DMS 273 (cell line): ENCODE data around the gene UCHL5.
"Not testable (repeated sequence)": the region's sequence is repeated elsewhere in the genome, so short reads cannot be mapped to it uniquely, and the experiment has no call there.

Experiments
- DNase-seq: peaks from one replicate; lab custom pipeline; 2025; ENCODE audit not compliant: unreplicated experiment; lab: John Stamatoyannopoulos, UW

UCHL5 gene

DNA sequence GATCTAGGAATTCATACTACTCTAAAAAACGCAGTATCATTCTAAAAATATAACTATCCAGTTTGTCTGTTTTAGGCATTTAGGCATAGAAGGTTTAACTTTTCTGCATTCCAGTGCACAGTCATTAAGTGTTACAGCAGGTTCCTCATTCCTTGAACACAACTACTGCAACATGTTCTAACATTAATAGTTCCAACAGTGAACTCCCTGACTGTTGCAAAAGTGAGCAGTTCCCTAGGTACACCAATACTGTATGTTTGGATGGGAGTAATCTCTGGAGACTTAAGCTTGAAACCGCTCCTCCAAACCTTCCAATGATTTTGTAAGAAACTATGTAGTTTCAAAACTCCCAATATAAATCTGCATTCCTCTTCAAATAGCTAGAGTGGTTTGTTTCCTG lies 46.2 kb downstream of the UCHL5 start:
- DNase-seq: no peak

DNA sequence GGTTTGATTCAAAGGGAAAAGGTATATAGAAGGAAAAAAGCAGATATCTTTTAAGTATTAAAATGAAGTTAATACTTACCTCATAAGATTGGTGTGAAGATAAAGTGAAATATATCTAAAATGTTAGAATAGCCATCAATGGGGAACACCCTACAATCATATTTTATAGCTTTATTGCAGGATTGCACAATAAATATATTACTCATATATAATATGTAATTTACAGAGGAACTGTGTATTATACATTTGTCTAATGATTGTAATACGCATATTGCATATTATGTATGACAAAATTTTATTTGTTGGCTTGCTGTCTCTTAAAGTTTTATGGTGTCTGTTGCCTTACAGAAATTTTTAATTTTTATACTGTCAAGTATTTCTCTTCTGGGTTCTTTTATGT lies 47.8 kb downstream of the UCHL5 start:
- DNase-seq: no peak

- DNase-seq: no peak
These were observed 49.7 kb downstream of the UCHL5 start for GRCh38 chr1:193009501-193009900.

DNA sequence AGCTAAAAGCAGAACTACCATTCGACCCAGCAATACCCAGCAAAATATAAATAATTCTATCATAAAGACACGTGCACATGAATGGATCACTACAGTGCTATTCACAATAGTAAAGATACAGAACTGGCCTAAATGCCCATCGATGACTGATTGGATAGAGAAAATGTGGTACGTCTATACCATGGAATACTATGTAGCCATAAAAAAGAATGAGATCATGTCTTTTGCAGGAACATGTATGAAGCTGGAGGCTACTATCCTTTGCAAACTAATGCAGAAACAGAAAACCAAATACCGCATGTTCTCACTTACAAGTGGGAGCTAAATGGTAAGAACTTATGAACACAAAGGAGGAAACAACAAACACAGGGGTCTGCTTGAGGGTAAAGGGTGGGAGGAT lies 53.4 kb downstream of the UCHL5 start:
- DNase-seq: no peak

DNA sequence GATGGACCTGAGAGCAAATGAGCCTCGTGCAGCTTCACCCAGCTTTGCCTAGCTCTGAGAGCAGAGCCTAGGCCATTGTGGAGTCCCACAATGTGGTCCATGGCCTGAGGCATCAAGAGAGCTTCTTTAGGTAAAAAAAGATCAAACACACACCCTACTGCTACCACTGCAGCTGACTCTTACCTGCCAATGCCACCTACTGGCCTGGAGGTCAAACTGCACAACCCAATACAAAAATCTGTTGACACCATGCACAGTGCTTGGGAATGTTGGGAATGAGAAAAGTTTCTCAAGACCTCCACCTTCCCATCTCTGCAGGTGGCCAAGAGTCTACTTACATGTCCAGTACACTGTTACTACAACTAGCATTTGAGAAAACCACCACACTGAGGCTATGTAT lies 60.6 kb downstream of the UCHL5 start:
- no peak for DNase-seq

- no peak for DNase-seq
These were observed 65.0 kb downstream of the UCHL5 start for GRCh38 chr1:192994141-192994540.

GRCh38 chr1:192993426-192994085 lies 65.6 kb downstream of the UCHL5 start:
- no peak for DNase-seq

DNA sequence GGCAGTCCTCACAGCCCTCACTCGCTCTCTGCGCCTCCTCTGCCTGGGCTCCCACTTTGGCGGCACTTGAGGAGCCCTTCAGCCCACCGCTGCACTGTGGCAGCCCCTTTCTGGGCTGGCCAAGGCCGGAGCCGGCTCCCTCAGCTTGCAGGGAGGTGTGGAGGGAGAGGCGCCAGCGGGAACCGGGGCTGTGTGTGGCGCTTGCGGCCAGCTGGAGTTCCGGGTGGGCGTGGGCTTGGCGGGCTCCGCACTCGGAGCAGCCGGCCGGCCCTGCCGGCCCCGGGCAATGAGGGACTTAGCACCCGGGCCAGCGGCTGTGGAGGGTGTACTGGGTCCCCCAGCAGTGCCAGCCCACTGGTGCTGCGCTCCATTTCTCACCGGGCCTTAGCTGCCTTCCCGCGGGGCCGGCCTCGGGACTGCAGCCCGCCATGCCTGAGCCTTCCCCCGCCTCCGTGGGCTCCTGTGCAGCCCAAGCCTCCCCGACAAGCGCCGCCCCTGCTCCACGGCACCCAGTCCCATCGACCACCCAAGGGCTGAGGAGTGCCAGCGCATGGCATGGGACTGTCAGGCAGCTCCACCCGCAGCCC lies 72.3 kb downstream of the UCHL5 start:
- not testable (repeated sequence) for DNase-seq

- no peak for DNase-seq
These were observed 72.9 kb downstream of the UCHL5 start for GRCh38 chr1:192986110-192986747.

DNA sequence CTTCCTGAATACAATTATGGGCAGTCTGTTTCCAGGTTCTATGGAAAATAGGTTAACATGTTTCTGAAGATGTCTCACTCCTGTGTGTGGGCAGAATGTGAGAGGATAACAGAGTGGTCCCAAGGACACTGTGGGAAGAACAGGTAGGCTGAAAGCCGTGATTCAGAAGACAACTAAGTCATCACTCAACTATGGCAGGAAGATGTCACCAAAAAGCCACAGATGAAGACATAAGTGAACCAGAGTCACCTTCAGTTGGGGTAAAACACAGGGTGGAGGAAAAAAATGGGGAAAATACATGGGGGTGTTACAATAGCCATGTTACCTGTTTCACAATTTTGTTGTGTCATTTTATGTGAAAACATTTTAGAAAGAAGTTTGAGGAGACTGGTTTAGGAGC lies 75.1 kb downstream of the UCHL5 start:
- no peak for DNase-seq

DNA sequence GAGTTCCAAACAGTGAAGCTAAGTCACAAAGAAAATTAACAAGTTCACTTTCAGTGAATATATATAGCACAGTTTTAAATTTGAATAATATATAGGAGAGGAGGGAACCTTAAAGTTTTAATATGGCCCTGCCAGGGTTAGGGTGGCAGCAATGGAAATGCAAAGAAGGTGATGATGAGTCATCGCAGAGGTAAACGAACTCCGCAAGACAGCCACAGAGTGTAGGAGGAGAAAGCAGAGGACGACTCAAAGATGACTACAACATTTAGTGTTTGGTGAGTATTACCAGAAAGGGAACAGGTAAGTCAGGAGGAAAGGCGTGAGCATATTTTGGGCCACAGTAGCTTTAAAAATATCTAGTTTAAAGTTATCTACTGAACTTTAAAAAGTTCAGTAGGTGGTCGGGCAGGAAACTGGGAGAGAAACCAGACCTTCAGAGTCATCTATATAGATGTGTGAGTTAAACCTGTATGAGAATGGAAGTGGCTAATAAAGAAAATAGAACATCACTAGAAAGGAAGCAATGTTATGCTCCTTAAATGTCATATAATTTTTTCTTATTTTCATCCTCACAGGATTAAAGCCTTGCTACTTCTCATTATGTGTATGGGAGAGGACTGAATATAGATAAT lies 75.7 kb downstream of the UCHL5 start:
- DNase-seq: no peak

DNA sequence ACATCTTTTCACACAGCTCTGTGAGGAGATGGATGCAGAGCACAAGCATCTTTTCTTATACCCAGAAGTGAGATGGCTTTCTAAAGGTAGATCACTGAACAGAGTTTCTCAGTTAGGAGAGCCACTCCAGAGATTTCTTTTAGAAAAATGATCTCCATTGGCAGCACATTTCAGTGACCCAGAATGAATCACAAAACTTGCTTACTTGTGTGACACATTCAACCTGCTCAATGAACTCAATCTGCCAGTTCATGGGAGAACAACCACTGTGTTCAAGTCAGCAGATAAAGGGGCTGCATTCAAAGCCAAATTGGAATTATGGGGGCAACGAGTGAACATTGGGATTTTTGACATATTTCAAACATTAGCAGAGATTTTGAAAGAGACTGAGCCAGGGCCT lies 78.3 kb downstream of the UCHL5 start:
- no peak for DNase-seq

DNA sequence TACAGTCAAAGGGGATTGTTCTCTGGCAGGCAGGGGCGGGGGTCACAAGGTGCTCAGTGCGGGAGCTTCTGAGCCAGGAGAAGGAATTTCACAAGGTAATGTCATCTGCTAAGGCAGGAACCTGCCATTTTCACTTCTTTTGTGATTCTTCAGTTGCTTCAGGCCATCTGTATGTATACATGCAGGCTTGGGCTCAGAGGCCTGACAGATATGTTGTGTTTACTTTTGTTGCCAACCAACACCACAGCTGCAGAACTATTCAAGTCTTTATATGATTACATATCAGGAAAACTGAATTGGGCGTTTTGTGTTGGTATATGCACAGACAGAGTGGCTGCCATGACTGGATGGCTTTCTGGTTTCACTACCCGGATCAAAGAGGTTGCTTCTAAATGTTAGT lies 78.8 kb downstream of the UCHL5 start:
- not testable (repeated sequence) for DNase-seq

DNA sequence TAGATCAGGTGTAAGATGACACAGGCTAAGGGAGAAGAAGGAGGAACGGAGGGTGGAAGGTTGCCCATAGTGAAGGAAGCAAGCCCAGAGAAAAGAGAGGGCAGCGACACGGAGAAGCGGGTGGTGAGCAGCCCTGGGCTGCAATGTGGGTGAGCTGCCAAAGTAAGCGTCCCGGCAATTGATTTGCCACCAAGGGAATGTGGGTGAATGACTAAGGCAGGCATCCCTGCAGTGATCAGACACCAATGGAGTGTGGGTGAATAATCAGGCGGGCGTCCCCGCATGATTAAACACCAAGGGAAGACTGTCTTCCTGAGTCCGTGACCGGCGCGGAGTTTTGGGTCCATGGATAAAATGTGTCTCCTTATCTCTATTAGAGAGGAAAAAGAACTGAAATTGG lies 79.6 kb downstream of the UCHL5 start:
- DNase-seq: no peak

- DNase-seq: no peak
These were observed 80.9 kb downstream of the UCHL5 start for GRCh38 chr1:192978195-192978710.

- DNase-seq: no peak
These were observed 82.0 kb downstream of the UCHL5 start for GRCh38 chr1:192977089-192977706.

GRCh38 chr1:192976576-192976975 lies 82.6 kb downstream of the UCHL5 start:
- DNase-seq: no peak

DNA sequence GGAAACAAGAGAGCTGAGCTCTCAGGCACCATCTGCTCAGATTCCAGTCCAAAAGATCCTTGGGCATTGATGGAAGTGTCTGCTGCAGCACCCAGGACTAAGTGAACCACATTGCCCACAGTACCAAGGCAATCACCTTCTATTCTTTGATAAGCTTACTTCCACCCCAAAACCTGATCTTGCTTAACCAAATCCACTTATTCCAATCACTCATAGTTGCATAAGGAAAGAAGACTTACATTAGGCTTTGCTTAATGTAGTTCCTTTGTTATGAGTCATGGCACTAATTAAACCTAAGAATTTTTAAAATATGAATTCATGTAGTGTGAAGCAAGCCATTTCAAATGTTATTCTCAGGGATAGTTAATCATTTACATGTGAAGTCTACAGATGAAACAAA lies 84.5 kb downstream of the UCHL5 start:
- no peak for DNase-seq

GRCh38 chr1:192973988-192974387 lies 85.2 kb downstream of the UCHL5 start:
- DNase-seq: no peak

GRCh38 chr1:192973202-192973601 lies 86.0 kb downstream of the UCHL5 start:
- no peak for DNase-seq

DNA sequence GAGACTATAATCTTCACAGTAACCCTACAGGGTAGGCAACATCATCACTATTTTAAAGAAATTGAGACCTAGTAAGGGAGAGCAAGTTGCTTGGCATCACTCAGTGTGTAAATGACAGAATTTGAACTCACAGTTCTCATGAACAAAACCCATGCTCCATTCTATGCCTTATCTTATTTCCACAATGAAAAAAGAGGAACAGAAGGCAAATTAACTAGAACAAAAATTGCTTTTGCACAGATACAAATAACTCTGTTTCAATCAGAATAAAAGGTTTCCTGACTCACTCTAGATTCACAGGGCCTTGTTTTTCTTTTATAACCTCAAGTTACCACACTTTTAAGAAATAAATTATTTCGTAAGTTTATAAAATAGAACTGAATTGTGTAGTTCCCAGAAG lies 90.1 kb downstream of the UCHL5 start:
- no peak for DNase-seq

DNA sequence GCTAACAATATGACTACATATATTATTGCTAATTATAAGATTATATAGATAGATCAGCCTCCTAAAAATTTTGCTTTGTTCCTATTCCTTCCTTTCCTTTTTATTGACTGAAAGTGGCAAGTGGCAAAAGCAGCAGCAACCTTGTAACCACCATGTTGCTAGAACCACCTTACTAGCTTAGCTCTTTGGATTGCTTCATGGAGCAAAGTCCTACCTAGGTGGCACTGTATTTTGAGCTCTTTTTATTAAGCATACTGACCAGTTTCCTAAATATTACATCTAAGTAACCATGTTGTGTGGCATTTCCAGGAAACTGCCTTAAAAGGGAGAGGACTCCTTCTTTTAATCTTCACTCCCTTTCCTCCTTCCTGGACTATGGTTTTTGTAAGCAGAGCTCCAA lies 90.8 kb downstream of the UCHL5 start:
- no peak for DNase-seq
